ENCODE measurements around the gene KDM4F.
A peak's percentile ranks its signal among the peaks of the same experiment; 100 is the strongest.

KDM4F gene

GRCh38 chr11:95065336-95065735, 16.1 kb downstream of the KDM4F start:
- DNase-seq (ENCODE audit: low spot score), result no peak

GRCh38 chr11:95066716-95067038, 17.5 kb downstream of the KDM4F start, which contains the start of gene SRSF8:
Gene SRSF8 (plus strand): TSS chr11:95066919. CDS start chr11:95067227, 308 bp downstream.
- DNase-seq (ENCODE audit: low spot score), result no peak

- DNase-seq (ENCODE audit: low spot score), result peak; percentile 68
Measured at GRCh38 chr11:95067039-95067840, 18.0 kb downstream of the KDM4F start.

- no peak for DNase-seq (ENCODE audit: low spot score)
Measured at GRCh38 chr11:95067841-95068219, 18.6 kb downstream of the KDM4F start.

- DNase-seq (ENCODE audit: low spot score), result peak; percentile 85
Measured at GRCh38 chr11:95068549-95068948, 19.3 kb downstream of the KDM4F start.

- no peak for DNase-seq (ENCODE audit: low spot score)
Measured at GRCh38 chr11:95070471-95070870, 21.2 kb downstream of the KDM4F start.

- DNase-seq (ENCODE audit: low spot score), result no peak
Measured at GRCh38 chr11:95072948-95073347, 23.7 kb downstream of the KDM4F start.

- no peak for DNase-seq (ENCODE audit: low spot score)
Measured at GRCh38 chr11:95074792-95075563, 25.8 kb downstream of the KDM4F start.

GRCh38 chr11:95076416-95076815, 27.2 kb downstream of the KDM4F start:
- no peak for DNase-seq (ENCODE audit: low spot score)

GRCh38 chr11:95076981-95077380, 27.8 kb downstream of the KDM4F start:
- no peak for DNase-seq (ENCODE audit: low spot score)

- no peak for DNase-seq (ENCODE audit: low spot score)
Measured at GRCh38 chr11:95078526-95078925, 29.3 kb downstream of the KDM4F start.

- DNase-seq (ENCODE audit: low spot score), result no peak
Measured at GRCh38 chr11:95081010-95081409, 31.8 kb downstream of the KDM4F start.

- DNase-seq (ENCODE audit: low spot score), result no peak
Measured at GRCh38 chr11:95081412-95081811, 32.2 kb downstream of the KDM4F start.

GRCh38 chr11:95082576-95083001, 33.4 kb downstream of the KDM4F start:
- DNase-seq (ENCODE audit: low spot score), result no peak

- DNase-seq (ENCODE audit: low spot score), result no peak
Measured at GRCh38 chr11:95084509-95084908, 35.3 kb downstream of the KDM4F start.

GRCh38 chr11:95085117-95085816, 36.0 kb downstream of the KDM4F start:
- no peak for DNase-seq (ENCODE audit: low spot score)

- no peak for DNase-seq (ENCODE audit: low spot score)
Measured at GRCh38 chr11:95086151-95086550, 36.9 kb downstream of the KDM4F start.

GRCh38 chr11:95086836-95087570, 37.8 kb downstream of the KDM4F start:
- DNase-seq (ENCODE audit: low spot score), result no peak

GRCh38 chr11:95088946-95089619, 39.9 kb downstream of the KDM4F start:
- DNase-seq (ENCODE audit: low spot score), result peak; percentile 36

- peak; percentile 84 for DNase-seq (ENCODE audit: low spot score)
Measured at GRCh38 chr11:95089620-95090542, 40.7 kb downstream of the KDM4F start, which contains the start of gene ENDOD1. Gene ENDOD1 (plus strand): TSS chr11:95089846. CDS start chr11:95089928, 82 bp downstream.
